ENCODE data around the gene TXNRD1.

- no peak for TF ChIP-seq CTCF (IDR thresholded peaks at IDR 0.05)
- no peak for TF ChIP-seq EP300 (IDR thresholded peaks at IDR 0.05)
- TF ChIP-seq POLR2A (IDR thresholded peaks at IDR 0.05), result no peak
These were observed 90.8 kb downstream of the TXNRD1 start for GRCh38 chr12:104306376-104306775.

All from ovary (tissue), 3 donors.